ENCODE results near the gene UBXN11.

UBXN11 gene

GRCh38 chr1:26259005-26259404 lies 47.4 kb downstream of the UBXN11 start:
- no peak for DNase-seq

- DNase-seq, result no peak
Measured at GRCh38 chr1:26257222-26257621, 49.2 kb downstream of the UBXN11 start.

GRCh38 chr1:26254404-26254803 lies 52.0 kb downstream of the UBXN11 start:
- no peak for DNase-seq

GRCh38 chr1:26252718-26253117 lies 53.7 kb downstream of the UBXN11 start:
- DNase-seq, result no peak

- DNase-seq, result no peak
Measured at GRCh38 chr1:26239936-26240335, 66.5 kb downstream of the UBXN11 start.

- DNase-seq, result no peak
Measured at GRCh38 chr1:26237230-26237966, 69.0 kb downstream of the UBXN11 start.

GRCh38 chr1:26234644-26235370 lies 71.6 kb downstream of the UBXN11 start:
- no peak for DNase-seq

GRCh38 chr1:26233903-26234643 lies 72.4 kb downstream of the UBXN11 start, which contains the start of gene CEP85:
TSS of gene CEP85 (plus strand) at chr1:26234200. CDS start at chr1:26239784, 5,584 bp downstream.
- DNase-seq, result peak; percentile 98
